HepG2 (cell line): Measurements from ENCODE around the gene TMEM250. TPM values are rescaled to one million over a fixed set of nuclear protein-coding genes. Genes with fewer than 3 reads are reported as not detected.
A peak's percentile ranks its signal among the peaks of the same experiment; 100 is the strongest.

ENCODE experiments used
- CBX5 ChIP-seq: sonication (generic); formaldehyde crosslinking; IDR thresholded peaks from 2 replicates; pipeline ENCODE4 v1.4.0; 2020; ENCODE audit warnings: missing genetic modification reagents, borderline replicate concordance
- CC2D1A ChIP-seq: sonication (generic); formaldehyde crosslinking; IDR thresholded peaks from 2 replicates; pipeline ENCODE4 v1.8.1; 2023; ENCODE audit warnings: mild to moderate bottlenecking, missing genetic modification reagents
- GATAD1 ChIP-seq: IDR thresholded peaks from 2 replicates; pipeline ENCODE4 v1.6.1; 2016; ENCODE audit warnings: missing genetic modification reagents, missing compliant biosample characterization
- KLF16 ChIP-seq, 2 experiments: sonication (generic) in 1 of 2; formaldehyde crosslinking in 1 of 2; IDR thresholded peaks; 2 replicates each; pipeline versions ENCODE4 v1.6.1 to v1.8.0; 2016 to 2023; ENCODE audit warnings: missing genetic modification reagents in 2 of 2, missing compliant biosample characterization in 1 of 2
- MYNN ChIP-seq: sonication (generic); formaldehyde crosslinking; IDR thresholded peaks from 2 replicates; pipeline ENCODE4 v1.4.0; 2020; ENCODE audit warnings: mild to moderate bottlenecking, low read depth, missing genetic modification reagents
- RFX1 ChIP-seq: fragments of 450-650 bp; IDR thresholded peaks from 2 replicates; pipeline ENCODE4 v1.6.1; 2017
- RFX5 ChIP-seq: IDR thresholded peaks from 2 replicates; pipeline ENCODE4 v1.6.1; 2011; ENCODE audit warnings: low read depth, low read length, improper control_type of control experiment
- SP2 ChIP-seq: sonication (generic); formaldehyde crosslinking; IDR thresholded peaks from 2 replicates; pipeline ENCODE4 v1.5.1; 2020; ENCODE audit warnings: mild to moderate bottlenecking, missing genetic modification reagents
- ZNF354B ChIP-seq: sonication (generic); formaldehyde crosslinking; IDR thresholded peaks from 2 replicates; pipeline ENCODE4 v1.8.0; 2022; ENCODE audit warnings: mild to moderate bottlenecking, missing genetic modification reagents
- ZNF839 ChIP-seq: sonication (generic); formaldehyde crosslinking; IDR thresholded peaks from 2 replicates; pipeline ENCODE4 v1.4.0; 2020; ENCODE audit warnings: missing genetic modification reagents, mild to moderate bottlenecking, borderline replicate concordance
- polyA plus RNA-seq, 8 experiments: library from polyadenylated mRNA; depleted of rRNA in 3 of 8; stranded (reverse) in 7 of 8; unstranded in 1 of 8; fragments of >200 nt; fragmentation: Illumina TruSeq in 4 of 8; extraction: Trizol in 4 of 8; gene quantifications; 2 replicates each; pipeline versions ENCODE4 v1.2.1 to v1.2.3, GENCODE V29; 2011 to 2016; ENCODE audit warnings: low read depth in 4 of 8, missing spikeins in 1 of 8, mixed read lengths in 1 of 8; ENCODE audit not compliant: insufficient read depth in 1 of 8
- total RNA-seq, 5 experiments: library from RNA; depleted of rRNA; stranded (reverse); fragments of >200 nt; fragmentation: Illumina TruSeq; extraction: Trizol; gene quantifications; 2 replicates each; pipeline ENCODE4 v1.2.3, GENCODE V29; 2016; ENCODE audit warnings: low read depth in 1 of 5
- TF ChIP-seq, protein P1 (sequence below): sonication (generic); formaldehyde crosslinking; IDR thresholded peaks from 2 replicates; pipeline ENCODE4 v1.4.0; 2020; ENCODE audit warnings: missing genetic modification reagents, mild to moderate bottlenecking, borderline replicate concordance
- TF ChIP-seq, protein P2 (sequence below): IDR thresholded peaks from 2 replicates; pipeline ENCODE4 v1.6.1; 2016; ENCODE audit warnings: missing compliant biosample characterization, missing genetic modification reagents, borderline replicate concordance
- TF ChIP-seq, protein P3 (sequence below): sonication (generic); formaldehyde crosslinking; IDR thresholded peaks from 2 replicates; pipeline ENCODE4 v1.8.0; 2022; ENCODE audit warnings: low read depth, missing genetic modification reagents
- TF ChIP-seq, protein P4 (sequence below): IDR thresholded peaks from 2 replicates; pipeline ENCODE4 v1.6.1; 2012; ENCODE audit warnings: low read length, improper control_type of control experiment
- TF ChIP-seq, protein P5 (sequence below): sonication (generic); formaldehyde crosslinking; IDR thresholded peaks from 2 replicates; pipeline ENCODE4 v1.5.0; 2020; ENCODE audit warnings: mild to moderate bottlenecking, missing genetic modification reagents
- TF ChIP-seq, protein P6 (sequence below): sonication (generic); formaldehyde crosslinking; IDR thresholded peaks from 2 replicates; pipeline ENCODE4 v1.4.0; 2020; ENCODE audit warnings: missing genetic modification reagents

The TMEM250 gene
- total and polyA plus RNA-seq, 2 of the 13 experiments (the other 11 are each of a cell fraction or from before 2014, with no cell fraction given), result 5.5 to 13.9 TPM

DNA sequence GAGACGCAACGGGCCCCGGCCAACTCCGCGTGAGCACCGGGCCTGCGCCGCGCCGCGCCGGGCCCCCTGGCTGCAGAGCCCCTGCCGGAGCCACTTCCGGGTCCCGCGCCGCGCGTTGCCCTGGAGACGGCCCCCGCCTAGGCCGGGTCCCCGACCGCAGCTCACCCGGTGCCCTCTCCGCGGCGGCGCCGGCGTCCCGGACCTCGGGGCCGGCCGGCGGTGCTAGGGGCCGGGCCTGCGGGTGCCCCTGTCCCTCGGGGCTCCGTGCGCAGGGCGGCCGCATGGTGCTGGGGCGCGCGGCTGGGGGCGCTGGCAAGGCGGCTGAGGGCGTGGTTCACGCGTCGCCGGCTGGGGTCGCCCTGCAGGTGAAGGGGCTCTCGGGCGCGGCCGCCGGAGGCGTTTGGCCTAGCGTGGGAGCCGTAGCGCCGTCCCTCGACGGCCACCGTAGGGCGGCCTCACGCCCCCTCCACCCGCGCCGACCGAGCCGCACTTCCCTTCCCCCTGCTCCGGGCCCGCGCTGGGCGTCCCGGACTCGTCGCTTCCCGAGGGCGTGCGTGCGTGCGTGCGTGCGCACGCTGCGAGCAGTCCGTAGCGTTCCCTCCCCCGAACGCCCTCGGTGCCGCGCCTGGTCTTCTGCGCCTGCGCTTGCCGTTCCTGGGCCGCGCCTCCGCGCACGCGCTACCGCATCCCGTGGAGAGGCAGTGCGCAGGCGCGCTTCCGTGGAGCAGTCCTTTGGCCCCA is at the start of gene TMEM250 (continued):
- TF ChIP-seq MYNN (CRISPR knock-in tag) (no peak), SP2 (CRISPR knock-in tag) (0 out of 2 replicates have a peak, but pooled peaks have one; percentile 46), KLF16 (CRISPR knock-in tag; IDR thresholded peaks at IDR 0.05) (no peak), ZNF839 (CRISPR knock-in tag) (no peak), CC2D1A (CRISPR knock-in tag) (no peak), RFX1 (peak; percentile 78), RFX5 (no peak), CBX5 (CRISPR knock-in tag) (0 out of 2 replicates have a peak, but pooled peaks have one; percentile 73), GATAD1 (peak; percentile 88), ZNF354B (CRISPR knock-in tag) (no peak)
- TF ChIP-seq, protein P1, sequence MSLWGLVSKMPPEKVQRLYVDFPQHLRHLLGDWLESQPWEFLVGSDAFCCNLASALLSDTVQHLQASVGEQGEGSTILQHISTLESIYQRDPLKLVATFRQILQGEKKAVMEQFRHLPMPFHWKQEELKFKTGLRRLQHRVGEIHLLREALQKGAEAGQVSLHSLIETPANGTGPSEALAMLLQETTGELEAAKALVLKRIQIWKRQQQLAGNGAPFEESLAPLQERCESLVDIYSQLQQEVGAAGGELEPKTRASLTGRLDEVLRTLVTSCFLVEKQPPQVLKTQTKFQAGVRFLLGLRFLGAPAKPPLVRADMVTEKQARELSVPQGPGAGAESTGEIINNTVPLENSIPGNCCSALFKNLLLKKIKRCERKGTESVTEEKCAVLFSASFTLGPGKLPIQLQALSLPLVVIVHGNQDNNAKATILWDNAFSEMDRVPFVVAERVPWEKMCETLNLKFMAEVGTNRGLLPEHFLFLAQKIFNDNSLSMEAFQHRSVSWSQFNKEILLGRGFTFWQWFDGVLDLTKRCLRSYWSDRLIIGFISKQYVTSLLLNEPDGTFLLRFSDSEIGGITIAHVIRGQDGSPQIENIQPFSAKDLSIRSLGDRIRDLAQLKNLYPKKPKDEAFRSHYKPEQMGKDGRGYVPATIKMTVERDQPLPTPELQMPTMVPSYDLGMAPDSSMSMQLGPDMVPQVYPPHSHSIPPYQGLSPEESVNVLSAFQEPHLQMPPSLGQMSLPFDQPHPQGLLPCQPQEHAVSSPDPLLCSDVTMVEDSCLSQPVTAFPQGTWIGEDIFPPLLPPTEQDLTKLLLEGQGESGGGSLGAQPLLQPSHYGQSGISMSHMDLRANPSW (CRISPR knock-in tag), result no peak
- TF ChIP-seq, protein P2, sequence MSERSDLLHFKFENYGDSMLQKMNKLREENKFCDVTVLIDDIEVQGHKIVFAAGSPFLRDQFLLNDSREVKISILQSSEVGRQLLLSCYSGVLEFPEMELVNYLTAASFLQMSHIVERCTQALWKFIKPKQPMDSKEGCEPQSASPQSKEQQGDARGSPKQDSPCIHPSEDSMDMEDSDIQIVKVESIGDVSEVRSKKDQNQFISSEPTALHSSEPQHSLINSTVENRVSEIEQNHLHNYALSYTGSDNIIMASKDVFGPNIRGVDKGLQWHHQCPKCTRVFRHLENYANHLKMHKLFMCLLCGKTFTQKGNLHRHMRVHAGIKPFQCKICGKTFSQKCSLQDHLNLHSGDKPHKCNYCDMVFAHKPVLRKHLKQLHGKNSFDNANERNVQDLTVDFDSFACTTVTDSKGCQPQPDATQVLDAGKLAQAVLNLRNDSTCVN, result no peak
- TF ChIP-seq, protein P3, sequence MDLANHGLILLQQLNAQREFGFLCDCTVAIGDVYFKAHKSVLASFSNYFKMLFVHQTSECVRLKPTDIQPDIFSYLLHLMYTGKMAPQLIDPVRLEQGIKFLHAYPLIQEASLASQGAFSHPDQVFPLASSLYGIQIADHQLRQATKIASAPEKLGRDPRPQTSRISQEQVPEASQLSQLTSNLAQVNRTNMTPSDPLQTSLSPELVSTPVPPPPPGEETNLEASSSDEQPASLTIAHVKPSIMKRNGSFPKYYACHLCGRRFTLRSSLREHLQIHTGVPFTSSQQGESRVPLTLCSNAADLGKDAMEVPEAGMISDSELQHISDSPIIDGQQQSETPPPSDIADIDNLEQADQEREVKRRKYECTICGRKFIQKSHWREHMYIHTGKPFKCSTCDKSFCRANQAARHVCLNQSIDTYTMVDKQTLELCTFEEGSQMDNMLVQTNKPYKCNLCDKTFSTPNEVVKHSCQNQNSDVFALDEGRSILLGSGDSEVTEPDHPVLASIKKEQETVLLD (CRISPR knock-in tag), result peak; percentile 100
- TF ChIP-seq, protein P4, sequence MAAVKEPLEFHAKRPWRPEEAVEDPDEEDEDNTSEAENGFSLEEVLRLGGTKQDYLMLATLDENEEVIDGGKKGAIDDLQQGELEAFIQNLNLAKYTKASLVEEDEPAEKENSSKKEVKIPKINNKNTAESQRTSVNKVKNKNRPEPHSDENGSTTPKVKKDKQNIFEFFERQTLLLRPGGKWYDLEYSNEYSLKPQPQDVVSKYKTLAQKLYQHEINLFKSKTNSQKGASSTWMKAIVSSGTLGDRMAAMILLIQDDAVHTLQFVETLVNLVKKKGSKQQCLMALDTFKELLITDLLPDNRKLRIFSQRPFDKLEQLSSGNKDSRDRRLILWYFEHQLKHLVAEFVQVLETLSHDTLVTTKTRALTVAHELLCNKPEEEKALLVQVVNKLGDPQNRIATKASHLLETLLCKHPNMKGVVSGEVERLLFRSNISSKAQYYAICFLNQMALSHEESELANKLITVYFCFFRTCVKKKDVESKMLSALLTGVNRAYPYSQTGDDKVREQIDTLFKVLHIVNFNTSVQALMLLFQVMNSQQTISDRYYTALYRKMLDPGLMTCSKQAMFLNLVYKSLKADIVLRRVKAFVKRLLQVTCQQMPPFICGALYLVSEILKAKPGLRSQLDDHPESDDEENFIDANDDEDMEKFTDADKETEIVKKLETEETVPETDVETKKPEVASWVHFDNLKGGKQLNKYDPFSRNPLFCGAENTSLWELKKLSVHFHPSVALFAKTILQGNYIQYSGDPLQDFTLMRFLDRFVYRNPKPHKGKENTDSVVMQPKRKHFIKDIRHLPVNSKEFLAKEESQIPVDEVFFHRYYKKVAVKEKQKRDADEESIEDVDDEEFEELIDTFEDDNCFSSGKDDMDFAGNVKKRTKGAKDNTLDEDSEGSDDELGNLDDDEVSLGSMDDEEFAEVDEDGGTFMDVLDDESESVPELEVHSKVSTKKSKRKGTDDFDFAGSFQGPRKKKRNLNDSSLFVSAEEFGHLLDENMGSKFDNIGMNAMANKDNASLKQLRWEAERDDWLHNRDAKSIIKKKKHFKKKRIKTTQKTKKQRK, result no peak
- TF ChIP-seq, protein P5, sequence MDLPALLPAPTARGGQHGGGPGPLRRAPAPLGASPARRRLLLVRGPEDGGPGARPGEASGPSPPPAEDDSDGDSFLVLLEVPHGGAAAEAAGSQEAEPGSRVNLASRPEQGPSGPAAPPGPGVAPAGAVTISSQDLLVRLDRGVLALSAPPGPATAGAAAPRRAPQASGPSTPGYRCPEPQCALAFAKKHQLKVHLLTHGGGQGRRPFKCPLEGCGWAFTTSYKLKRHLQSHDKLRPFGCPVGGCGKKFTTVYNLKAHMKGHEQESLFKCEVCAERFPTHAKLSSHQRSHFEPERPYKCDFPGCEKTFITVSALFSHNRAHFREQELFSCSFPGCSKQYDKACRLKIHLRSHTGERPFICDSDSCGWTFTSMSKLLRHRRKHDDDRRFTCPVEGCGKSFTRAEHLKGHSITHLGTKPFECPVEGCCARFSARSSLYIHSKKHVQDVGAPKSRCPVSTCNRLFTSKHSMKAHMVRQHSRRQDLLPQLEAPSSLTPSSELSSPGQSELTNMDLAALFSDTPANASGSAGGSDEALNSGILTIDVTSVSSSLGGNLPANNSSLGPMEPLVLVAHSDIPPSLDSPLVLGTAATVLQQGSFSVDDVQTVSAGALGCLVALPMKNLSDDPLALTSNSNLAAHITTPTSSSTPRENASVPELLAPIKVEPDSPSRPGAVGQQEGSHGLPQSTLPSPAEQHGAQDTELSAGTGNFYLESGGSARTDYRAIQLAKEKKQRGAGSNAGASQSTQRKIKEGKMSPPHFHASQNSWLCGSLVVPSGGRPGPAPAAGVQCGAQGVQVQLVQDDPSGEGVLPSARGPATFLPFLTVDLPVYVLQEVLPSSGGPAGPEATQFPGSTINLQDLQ (CRISPR knock-in tag), result no peak
- TF ChIP-seq, protein P6, sequence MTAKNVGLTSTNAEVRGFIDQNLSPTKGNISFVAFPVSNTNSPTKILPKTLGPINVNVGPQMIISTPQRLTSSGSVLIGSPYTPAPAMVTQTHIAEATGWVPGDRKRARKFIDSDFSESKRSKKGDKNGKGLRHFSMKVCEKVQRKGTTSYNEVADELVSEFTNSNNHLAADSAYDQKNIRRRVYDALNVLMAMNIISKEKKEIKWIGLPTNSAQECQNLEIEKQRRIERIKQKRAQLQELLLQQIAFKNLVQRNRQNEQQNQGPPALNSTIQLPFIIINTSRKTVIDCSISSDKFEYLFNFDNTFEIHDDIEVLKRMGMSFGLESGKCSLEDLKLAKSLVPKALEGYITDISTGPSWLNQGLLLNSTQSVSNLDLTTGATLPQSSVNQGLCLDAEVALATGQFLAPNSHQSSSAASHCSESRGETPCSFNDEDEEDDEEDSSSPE (CRISPR knock-in tag), result peak; percentile 82
